GM12801 (cell line): Measurements from ENCODE around the gene DCHS2.

ENCODE experiments used
- TF ChIP-seq, protein P1 (sequence below): IDR thresholded peaks from one replicate; pipeline ENCODE4 v1.5.1; 2011; ENCODE audit warnings: control low read depth; ENCODE audit not compliant: insufficient read length; ENCODE audit errors: extremely low read depth

The DCHS2 gene

DNA sequence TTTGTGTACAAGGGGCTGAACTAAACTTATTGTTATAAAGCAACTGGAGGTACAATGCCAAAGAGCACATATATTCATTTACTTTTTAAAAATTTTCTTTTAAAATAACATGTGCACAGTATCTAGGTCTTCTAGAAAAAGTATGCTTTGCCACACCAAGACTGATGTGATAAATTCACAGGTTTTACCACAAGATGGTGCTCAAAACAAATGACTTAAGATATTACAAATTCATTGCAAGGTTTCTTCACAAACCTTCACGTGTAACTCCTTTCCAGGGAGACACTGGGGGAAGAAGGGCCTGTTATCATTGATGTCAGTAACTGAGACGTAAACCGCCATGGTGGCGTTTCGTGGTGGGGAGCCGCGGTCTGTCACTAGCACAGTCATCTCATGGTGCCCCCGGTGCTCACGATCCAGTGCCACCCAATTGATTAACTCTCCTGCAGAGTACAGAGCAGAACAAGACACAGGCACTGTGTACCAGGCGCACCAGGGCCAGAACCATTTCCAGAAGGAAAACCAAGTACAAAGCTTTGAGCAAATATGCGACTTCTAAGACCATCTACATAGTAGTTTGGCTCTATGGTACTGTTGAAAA lies 162.2 kb downstream of the DCHS2 start:
- TF ChIP-seq, protein P1, sequence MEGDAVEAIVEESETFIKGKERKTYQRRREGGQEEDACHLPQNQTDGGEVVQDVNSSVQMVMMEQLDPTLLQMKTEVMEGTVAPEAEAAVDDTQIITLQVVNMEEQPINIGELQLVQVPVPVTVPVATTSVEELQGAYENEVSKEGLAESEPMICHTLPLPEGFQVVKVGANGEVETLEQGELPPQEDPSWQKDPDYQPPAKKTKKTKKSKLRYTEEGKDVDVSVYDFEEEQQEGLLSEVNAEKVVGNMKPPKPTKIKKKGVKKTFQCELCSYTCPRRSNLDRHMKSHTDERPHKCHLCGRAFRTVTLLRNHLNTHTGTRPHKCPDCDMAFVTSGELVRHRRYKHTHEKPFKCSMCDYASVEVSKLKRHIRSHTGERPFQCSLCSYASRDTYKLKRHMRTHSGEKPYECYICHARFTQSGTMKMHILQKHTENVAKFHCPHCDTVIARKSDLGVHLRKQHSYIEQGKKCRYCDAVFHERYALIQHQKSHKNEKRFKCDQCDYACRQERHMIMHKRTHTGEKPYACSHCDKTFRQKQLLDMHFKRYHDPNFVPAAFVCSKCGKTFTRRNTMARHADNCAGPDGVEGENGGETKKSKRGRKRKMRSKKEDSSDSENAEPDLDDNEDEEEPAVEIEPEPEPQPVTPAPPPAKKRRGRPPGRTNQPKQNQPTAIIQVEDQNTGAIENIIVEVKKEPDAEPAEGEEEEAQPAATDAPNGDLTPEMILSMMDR: no peak

DNA sequence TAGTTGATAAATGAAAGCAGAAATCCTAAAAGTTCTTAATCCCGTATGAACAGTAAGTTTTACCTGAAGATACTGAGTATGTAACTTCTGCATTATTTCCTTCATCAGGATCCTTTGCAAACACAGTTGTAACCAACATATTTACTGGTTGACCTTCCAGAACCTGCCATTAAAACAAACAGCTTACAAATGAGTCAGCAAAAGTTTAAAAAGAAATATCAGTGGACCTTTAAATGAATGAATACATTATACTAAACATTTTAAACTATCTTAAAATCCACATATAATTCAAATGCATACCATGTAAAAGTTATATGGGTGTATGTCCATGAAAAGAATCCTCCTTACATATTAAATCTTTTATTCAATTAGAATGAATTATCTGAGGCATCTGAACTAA lies 163.6 kb downstream of the DCHS2 start:
- TF ChIP-seq, protein P1: no peak

DNA sequence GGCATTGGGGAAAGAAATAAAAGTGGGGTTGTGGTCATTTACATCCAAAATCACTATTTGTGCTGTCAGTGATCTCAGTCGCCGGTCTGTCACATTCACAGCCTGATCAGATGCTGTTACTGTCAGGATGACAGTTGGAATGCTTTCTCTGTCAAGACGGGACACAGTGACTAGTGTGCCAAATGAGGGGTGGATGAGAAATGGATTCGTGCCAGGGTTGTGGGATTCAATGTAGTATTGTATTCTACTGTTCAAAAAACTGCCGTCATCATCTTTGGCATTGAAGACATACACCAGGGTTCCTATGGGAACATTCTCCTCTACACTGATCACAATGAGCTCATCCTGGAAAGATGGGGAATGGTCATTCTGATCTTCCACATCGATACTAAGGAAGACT lies 171.1 kb downstream of the DCHS2 start:
- TF ChIP-seq, protein P1: no peak

DNA sequence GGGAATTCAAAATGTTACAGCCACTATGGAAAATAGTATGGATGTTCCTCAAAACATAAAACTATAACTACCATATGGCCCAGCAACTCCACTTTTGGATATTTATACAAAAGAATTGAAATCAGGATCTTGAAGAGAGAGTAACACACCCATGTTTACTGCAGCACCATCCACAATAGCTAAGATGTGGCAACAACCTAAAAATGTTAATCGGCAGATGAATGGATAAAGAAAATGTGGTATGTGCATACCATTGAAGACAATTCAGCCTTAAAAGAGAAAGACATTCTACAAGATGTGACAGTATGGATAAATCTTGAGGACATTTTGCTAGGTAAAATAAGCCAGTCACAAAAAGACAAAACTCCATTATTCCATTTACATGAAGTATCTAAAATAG lies 171.9 kb downstream of the DCHS2 start:
- TF ChIP-seq, protein P1: no peak

DNA sequence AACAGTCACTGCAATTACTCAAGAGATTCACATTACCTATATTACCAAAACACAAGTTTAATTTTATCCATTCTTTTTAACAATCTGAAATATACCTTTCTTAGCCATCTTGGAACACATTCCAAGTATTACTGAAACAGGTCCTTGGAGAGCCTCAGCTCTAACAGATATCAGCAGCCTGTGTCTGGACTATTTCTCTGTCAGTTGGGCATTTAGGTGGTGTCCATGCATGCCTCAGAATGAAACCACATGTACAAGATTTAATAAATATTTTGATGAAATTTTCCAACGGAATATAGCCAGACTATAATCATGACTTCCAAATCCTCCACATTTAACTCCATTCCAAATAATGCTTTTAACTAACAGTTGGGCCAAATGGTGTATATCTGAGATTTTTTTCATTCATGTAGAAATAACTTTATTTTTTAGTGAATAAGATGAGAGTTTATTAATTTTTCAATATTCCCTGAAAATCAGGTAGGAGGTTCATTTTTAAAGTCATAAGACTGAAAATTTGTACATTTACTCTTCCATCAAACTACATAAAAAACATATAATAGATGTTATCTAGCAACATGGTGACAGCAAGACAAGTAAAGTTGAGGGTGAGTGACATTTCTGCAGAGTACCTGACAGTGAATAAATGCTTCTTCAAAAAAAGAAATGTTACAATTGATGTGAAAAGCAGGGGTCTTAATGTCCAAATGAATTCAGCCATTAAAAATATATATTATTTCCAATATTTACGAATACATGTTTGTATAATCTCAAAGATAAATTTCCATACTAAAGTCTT lies 174.2 kb downstream of the DCHS2 start:
- TF ChIP-seq, protein P1: no peak

DNA sequence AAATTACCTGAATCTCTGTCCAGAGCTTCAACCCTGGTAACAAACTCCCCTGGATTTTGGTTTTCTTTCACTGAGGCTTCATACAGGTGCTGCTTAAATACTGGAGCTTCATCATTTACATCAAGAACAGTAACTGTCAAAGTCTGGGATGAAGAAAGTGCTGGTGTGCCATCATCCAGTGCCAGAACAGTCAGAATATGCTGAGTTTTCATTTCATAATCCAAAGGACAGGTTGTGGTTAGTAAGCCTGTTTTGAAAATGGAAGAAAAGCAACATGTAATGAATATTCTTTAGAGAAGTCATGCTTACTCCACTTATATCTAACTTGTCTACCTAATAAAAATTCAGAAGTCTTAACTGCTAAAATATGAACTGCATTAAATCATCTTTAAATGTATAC lies 175.9 kb downstream of the DCHS2 start:
- TF ChIP-seq, protein P1: no peak

DNA sequence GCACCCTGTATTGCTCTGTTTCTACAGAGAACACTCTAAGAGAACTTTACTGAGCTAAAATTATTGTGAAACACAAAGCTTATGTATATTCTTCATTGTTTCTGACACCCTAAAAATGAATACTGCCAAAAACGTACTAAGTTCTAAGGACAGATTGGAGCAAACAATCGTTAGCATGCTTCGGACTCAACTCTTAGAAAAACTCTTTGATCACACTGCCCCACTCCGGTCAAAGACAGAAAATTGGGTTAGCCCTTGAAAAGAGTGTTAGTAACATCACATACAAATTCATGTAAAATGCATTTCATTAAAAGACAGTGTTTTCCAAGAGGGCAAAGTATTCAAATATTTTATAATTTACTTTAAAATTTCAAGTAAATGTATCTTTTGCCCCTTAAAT lies 177.4 kb downstream of the DCHS2 start:
- TF ChIP-seq, protein P1: no peak
